Lung (tissue), 16 donors: ENCODE data around the gene ZNF576. TPM values are rescaled to one million over a fixed set of nuclear protein-coding genes. Genes with fewer than 3 reads are reported as not detected.
"Not testable (repeated sequence)": the region's sequence is repeated elsewhere in the genome, so short reads cannot be mapped to it uniquely, and the experiment has no call there.

Source experiments
- ATAC-seq: fragments of 200-7000 bp; cut with Tn5 transposase; one replicate; pipeline ENCODE4 v1.9.1; 2020; ENCODE audit warnings: moderate number of reproducible peaks; ENCODE audit not compliant: insufficient read depth, low FRiP score
- DNase-seq, 3 donors: peaks; one replicate each; pipeline ENCODE4 v3.0.0-alpha.2; 2013 to 2017
- H3K27ac ChIP-seq, 2 donors: one replicate each; pipeline ENCODE4 v1.5.1; 2013; ENCODE audit warnings: mild to moderate bottlenecking in 2 of 2, moderate library complexity in 2 of 2, control low read depth in 1 of 2, inconsistent platforms in 1 of 2, low read depth in 1 of 2, low read length in 1 of 2
- H3K27me3 ChIP-seq, 3 donors: one replicate each; pipeline ENCODE4 v1.5.1; 2013; ENCODE audit warnings: low read length in 2 of 3; ENCODE audit not compliant: control insufficient read depth in 3 of 3, insufficient read depth in 3 of 3
- H3K36me3 ChIP-seq, 4 donors: one replicate each; pipeline ENCODE4 v1.5.1; 2013; ENCODE audit warnings: low read length in 4 of 4, mild to moderate bottlenecking in 1 of 4, moderate library complexity in 1 of 4; ENCODE audit not compliant: control insufficient read depth in 4 of 4, insufficient read depth in 4 of 4
- H3K4me1 ChIP-seq, 5 donors: one replicate each; pipeline ENCODE4 v1.5.1; 2013; ENCODE audit warnings: low read length in 5 of 5, mild to moderate bottlenecking in 2 of 5, moderate library complexity in 1 of 5; ENCODE audit not compliant: control insufficient read depth in 5 of 5, insufficient read depth in 5 of 5
- H3K4me3 ChIP-seq: one replicate; pipeline ENCODE4 v1.5.1; 2013; ENCODE audit warnings: mild to moderate bottlenecking, control low read depth, moderate library complexity
- H3K9ac ChIP-seq, 2 donors: one replicate each; pipeline ENCODE4 v1.5.1; 2013; ENCODE audit warnings: low read length in 2 of 2, control low read depth in 1 of 2; ENCODE audit not compliant: insufficient read depth in 1 of 2
- H3K9me3 ChIP-seq, 4 donors: one replicate each; pipeline ENCODE4 v1.5.1; 2013; ENCODE audit warnings: low read length in 3 of 4, mild to moderate bottlenecking in 1 of 4, moderate library complexity in 1 of 4; ENCODE audit not compliant: control insufficient read depth in 4 of 4, insufficient read depth in 3 of 4
- CTCF ChIP-seq: IDR thresholded peaks from 2 replicates; pipeline ENCODE4 v1.5.1; 2012; ENCODE audit warnings: mild to moderate bottlenecking; ENCODE audit errors: control extremely low read depth, extremely low read depth
- WGBS, 2 donors: extraction: QIAGEN DNeasy Blood & Tissue Kit; methylation state at CpG; one replicate each; pipeline ENCODE4 v1.1.7; 2013; 5-methylcytosine and 5-hydroxymethylcytosine counted together
- long read RNA-seq, 5 donors: transcript quantifications; one replicate each; lab custom pipeline, GENCODE V29; 2026
- polyA plus RNA-seq, 2 donors: library from polyadenylated mRNA; stranded (reverse); fragments of 200-250 nt; gene quantifications; one replicate each; pipeline ENCODE4 v1.2.1, GENCODE V29; 2013
- total RNA-seq, 2 donors: library from RNA; depleted of rRNA in 1 of 2; stranded (reverse); fragments of >200 nt in 1 of 2; gene quantifications; one replicate each; pipeline ENCODE4 v1.2.1, GENCODE V29; 2014 to 2021
- donor health status: control.
- donor health status: control.
- donor health status: Bipolar disorder and iron deficiency.
- donor health status: healthy.
- donor health status: DM: yes; HTN: yes; CAD: no.

The ZNF576 gene, protein sequence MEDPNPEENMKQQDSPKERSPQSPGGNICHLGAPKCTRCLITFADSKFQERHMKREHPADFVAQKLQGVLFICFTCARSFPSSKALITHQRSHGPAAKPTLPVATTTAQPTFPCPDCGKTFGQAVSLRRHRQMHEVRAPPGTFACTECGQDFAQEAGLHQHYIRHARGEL
- total RNA-seq (10 to 100 TPM in 1 of 2 donors, 1 to 10 TPM in 1; 5.8 to 14.8 TPM), polyA plus RNA-seq (10 to 100 TPM in 1 of 2 donors, 1 to 10 TPM in 1; 9.8 to 17.2 TPM)
- long read RNA-seq, donor 1, transcript ZNF576-201 (3 exons, 2,566 nt), result major isoform, 9 of 14 reads
- long read RNA-seq, donor 1, partial matches to known transcripts, result 0 of 14 reads
- long read RNA-seq, donor 1, other reads (novel, unspliced or antisense), result 0 of 14 reads
- long read RNA-seq, donor 2, partial matches to known transcripts, result 0 of 1 reads
- long read RNA-seq, donor 2, other reads (novel, unspliced or antisense), result 0 of 1 reads
- long read RNA-seq, donor 3, partial matches to known transcripts, result 0 of 5 reads
- long read RNA-seq, donor 3, other reads (novel, unspliced or antisense), result 0 of 5 reads
- long read RNA-seq, donor 4, partial matches to known transcripts, result 0 of 4 reads
- long read RNA-seq, donor 4, other reads (novel, unspliced or antisense), result 0 of 4 reads
- long read RNA-seq, donor 5, transcript ZNF576-201 (3 exons, 2,566 nt), result major isoform, 7 of 7 reads
- long read RNA-seq, donor 5, partial matches to known transcripts, result 0 of 7 reads
- long read RNA-seq, donor 5, other reads (novel, unspliced or antisense), result 0 of 7 reads

- H3K27me3 ChIP-seq, result no peaks in the 10 kb centered on the region
- H3K36me3 ChIP-seq, result peaks cover 0 to 37% (median 13%) of the 10 kb centered on the region in 4 donors
- peaks cover 0 to 29% (median 8%) of the 10 kb centered on the region in 5 donors for H3K4me1 ChIP-seq
- peak within 1 kb of the TSS; percentile 58 for H3K4me3 ChIP-seq
- no peak for TF ChIP-seq CTCF
- peak; percentile 100 for DNase-seq
- H3K9ac ChIP-seq, result peak within 1 kb of the TSS; percentile 95 to 97
- peak within 1 kb of the TSS; percentile 94 to 97 for H3K27ac ChIP-seq
- no peaks in the 10 kb centered on the region for H3K9me3 ChIP-seq
- 0% methylated on average over 60 of the region's 60 CpGs for WGBS, 2 donors
- ATAC-seq, result peak; percentile 87
Measured at GRCh38 chr19:43595999-43596841, at the start of gene ZNF576, which contains the start of gene IRGQ. Gene ZNF576, plus strand, starts transcription at chr19:43596595. Its CDS starts 514 bp downstream, at chr19:43597109. Gene IRGQ, minus strand, starts transcription at chr19:43596134. Its CDS starts 796 bp downstream, at chr19:43595338.

GRCh38 chr19:43547926-43548325, 48.5 kb upstream of the ZNF576 start:
- not testable (repeated sequence) for H3K9ac ChIP-seq, H3K4me3 ChIP-seq, H3K4me1 ChIP-seq, DNase-seq, ATAC-seq, H3K27ac ChIP-seq, H3K27me3 ChIP-seq, H3K9me3 ChIP-seq
- H3K36me3 ChIP-seq, result peaks cover 10 to 43% (median 23%) of the 10 kb centered on the region in 4 donors
- 95 to 96% methylated on average over 9 to 20 of the region's 24 CpGs for WGBS, 2 donors

DNA sequence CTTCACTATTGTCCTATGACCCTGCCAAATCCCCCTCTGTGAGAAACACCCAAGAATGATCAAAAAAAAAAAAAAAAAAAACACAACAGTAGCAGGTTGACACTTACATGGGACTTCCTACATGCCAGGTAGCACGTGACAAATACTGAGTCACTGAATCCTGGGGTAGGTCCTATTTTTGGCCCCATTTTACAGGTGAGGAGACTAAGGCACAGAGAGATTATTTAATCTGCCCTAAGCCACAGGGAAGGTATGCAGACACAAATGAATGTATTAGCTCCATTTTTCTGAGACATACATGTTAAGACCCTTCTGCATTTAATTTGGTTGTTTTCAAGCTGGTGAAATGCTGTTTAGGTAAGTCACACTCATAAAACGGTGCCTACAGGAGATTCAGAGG, 47.7 kb upstream of the ZNF576 start:
- TF ChIP-seq CTCF, result no peak
- ATAC-seq, result no peak
- 86 to 93% methylated on average over 2 of the region's 2 CpGs for WGBS, 2 donors

More for the DNA sequence above, 47.7 kb upstream of the ZNF576 start:
- no peak for DNase-seq
- H3K27ac ChIP-seq, result no peak overlapping the region
- peaks cover 10 to 42% (median 26%) of the 10 kb centered on the region in 4 donors for H3K36me3 ChIP-seq
- peaks cover 0 to 1% (median 0%) of the 10 kb centered on the region in 4 donors for H3K9me3 ChIP-seq
- H3K9ac ChIP-seq, result no peak overlapping the region
- H3K4me3 ChIP-seq, result no peak overlapping the region
- no peaks in the 10 kb centered on the region for H3K27me3 ChIP-seq
- no peaks in the 10 kb centered on the region for H3K4me1 ChIP-seq
